Skeletal muscle satellite cell (primary cell): Measurements from ENCODE around the gene PLEKHA7.
"Not testable (repeated sequence)": the region's sequence is repeated elsewhere in the genome, so short reads cannot be mapped to it uniquely, and the experiment has no call there.

Source experiments
- H3K27me3 ChIP-seq: 2 replicates; pipeline ENCODE4 v1.7.0; 2013; ENCODE audit warnings: low read length; ENCODE audit not compliant: control insufficient read depth, insufficient read depth
- H3K36me3 ChIP-seq: 2 replicates; pipeline ENCODE4 v1.7.0; 2013; ENCODE audit warnings: mild to moderate bottlenecking, control low read depth, low read length; ENCODE audit not compliant: insufficient read depth
- H3K4me1 ChIP-seq: 2 replicates; pipeline ENCODE4 v1.7.0; 2013; ENCODE audit warnings: low read length; ENCODE audit not compliant: control insufficient read depth, insufficient read depth
- H3K4me2 ChIP-seq: 2 replicates; pipeline ENCODE4 v1.7.0; 2013; ENCODE audit warnings: mild to moderate bottlenecking, low read length
- H3K4me3 ChIP-seq: 2 replicates; pipeline ENCODE4 v1.7.0; 2013; ENCODE audit warnings: low read length
- H3K9ac ChIP-seq: 2 replicates; pipeline ENCODE4 v1.7.0; 2013; ENCODE audit warnings: mild to moderate bottlenecking, low read depth, low read length, moderate library complexity
- H3K9me3 ChIP-seq: replicated peaks from 2 replicates; pipeline ENCODE4 v1.7.0; 2013; ENCODE audit warnings: mild to moderate bottlenecking, control low read depth, low read length

The PLEKHA7 gene

DNA sequence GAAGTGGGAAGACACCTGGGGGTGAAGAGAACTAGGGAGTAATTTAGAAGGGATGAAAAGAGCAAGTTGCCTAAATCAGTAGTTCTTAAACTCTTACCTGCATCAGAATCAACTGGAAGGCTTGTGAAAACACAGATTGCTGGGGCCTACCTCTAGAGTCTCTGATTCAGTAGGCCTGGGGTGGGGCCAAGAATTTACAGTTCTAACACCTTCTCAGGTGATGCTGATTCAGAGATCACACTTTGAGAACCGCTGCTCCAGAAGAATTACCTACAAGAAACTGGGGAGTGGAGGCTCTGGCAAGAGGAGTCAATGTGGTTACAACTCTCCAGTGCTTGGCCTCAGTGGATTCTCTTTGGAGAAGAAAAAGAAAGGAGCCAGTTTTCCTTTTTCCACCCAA lies 147.1 kb downstream of the PLEKHA7 start:
- Histone ChIP-seq H3K36me3 (no peaks in the 10 kb centered on the region), H3K4me2 (no peak overlapping the region), H3K4me1 (peaks cover 4% of the 10 kb centered on the region), H3K9ac (no peak overlapping the region), H3K4me3 (no peak overlapping the region), H3K9me3 (no peaks in the 10 kb centered on the region), H3K27me3 (no peaks in the 10 kb centered on the region)

DNA sequence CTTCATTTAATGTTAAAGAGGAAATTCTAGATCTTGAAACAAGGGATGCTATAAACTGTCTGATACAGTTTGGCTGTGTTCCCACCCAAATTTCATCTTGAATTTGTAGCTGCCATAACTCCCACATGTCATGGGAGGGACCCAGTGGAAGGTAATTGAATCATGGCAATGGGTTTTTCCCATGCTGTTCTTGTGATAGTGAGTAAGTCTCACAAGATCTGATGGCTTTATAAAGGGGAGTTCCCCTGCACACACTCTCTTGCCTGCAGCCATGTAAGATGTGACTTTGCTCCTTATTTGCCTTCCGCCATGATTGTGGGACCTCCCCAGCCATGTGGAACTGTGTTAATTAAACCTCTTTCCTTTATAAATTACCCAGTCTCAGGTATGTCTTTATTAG lies 149.8 kb downstream of the PLEKHA7 start:
- not testable (repeated sequence) for H3K36me3 ChIP-seq, H3K9me3 ChIP-seq, H3K4me3 ChIP-seq, H3K4me1 ChIP-seq, H3K4me2 ChIP-seq, H3K9ac ChIP-seq, H3K27me3 ChIP-seq

GRCh38 chr11:16863389-16863788 lies 150.8 kb downstream of the PLEKHA7 start:
- H3K4me1 ChIP-seq, result no peaks in the 10 kb centered on the region
- H3K27me3 ChIP-seq, result no peaks in the 10 kb centered on the region
- H3K4me2 ChIP-seq, result no peak overlapping the region
- no peak overlapping the region for H3K9ac ChIP-seq
- no peaks in the 10 kb centered on the region for H3K36me3 ChIP-seq
- no peak overlapping the region for H3K4me3 ChIP-seq
- H3K9me3 ChIP-seq, result no peaks in the 10 kb centered on the region

DNA sequence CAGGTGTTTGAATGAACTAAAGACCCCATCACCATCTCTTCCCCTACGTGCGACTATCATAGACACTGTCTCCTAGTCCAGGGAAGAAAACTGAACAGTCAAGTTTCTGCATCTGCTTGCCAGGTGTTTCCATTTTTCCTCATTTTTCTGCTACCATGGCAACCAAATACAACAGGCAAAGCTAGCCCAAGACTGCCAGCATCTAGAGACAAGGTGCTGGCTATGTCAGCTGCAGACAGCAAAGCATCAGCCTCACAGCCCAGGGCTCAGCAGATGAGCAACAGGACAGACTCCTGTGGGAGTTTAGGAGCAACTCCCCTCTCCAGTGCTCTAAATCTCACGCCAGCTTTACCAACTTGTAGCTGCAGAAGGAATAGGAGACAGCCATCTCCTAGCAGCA lies 151.5 kb downstream of the PLEKHA7 start:
- Histone ChIP-seq H3K9ac (no peak overlapping the region), H3K36me3 (no peaks in the 10 kb centered on the region), H3K9me3 (no peaks in the 10 kb centered on the region), H3K4me2 (no peak overlapping the region), H3K4me1 (no peaks in the 10 kb centered on the region), H3K27me3 (no peaks in the 10 kb centered on the region), H3K4me3 (no peak overlapping the region)

GRCh38 chr11:16861862-16862261 lies 152.4 kb downstream of the PLEKHA7 start:
- H3K4me1 ChIP-seq, result no peaks in the 10 kb centered on the region
- H3K9me3 ChIP-seq, result no peaks in the 10 kb centered on the region
- H3K4me2 ChIP-seq, result no peak overlapping the region
- no peaks in the 10 kb centered on the region for H3K36me3 ChIP-seq
- no peak overlapping the region for H3K4me3 ChIP-seq
- H3K27me3 ChIP-seq, result no peaks in the 10 kb centered on the region
- no peak overlapping the region for H3K9ac ChIP-seq

GRCh38 chr11:16860617-16861016 lies 153.6 kb downstream of the PLEKHA7 start:
- Histone ChIP-seq H3K27me3 (no peaks in the 10 kb centered on the region), H3K9ac (no peak overlapping the region), H3K9me3 (no peaks in the 10 kb centered on the region), H3K4me1 (no peaks in the 10 kb centered on the region), H3K36me3 (no peaks in the 10 kb centered on the region), H3K4me2 (no peak overlapping the region), H3K4me3 (no peak overlapping the region)

DNA sequence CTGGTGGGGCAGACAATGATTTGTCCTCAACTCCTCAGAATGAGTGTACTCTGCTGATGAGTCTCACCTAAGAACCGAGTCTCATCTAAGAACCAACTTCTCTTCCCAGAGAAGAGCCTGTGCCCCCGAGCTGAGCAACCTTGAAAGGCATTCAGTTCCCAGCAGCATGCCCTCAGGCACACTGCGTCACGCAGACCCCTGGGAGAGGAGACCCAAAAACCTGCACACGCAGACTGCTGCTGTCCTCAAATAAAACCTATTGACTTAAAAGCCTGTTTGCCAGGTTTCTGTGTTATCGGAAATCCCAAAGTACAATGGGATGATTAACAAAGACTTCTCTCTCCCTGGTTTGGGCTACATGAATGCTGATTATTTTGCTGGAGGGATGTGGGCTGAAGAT lies 154.6 kb downstream of the PLEKHA7 start:
- Histone ChIP-seq H3K36me3 (no peaks in the 10 kb centered on the region), H3K4me2 (no peak overlapping the region), H3K9ac (no peak overlapping the region), H3K4me1 (no peaks in the 10 kb centered on the region), H3K4me3 (no peak overlapping the region), H3K27me3 (no peaks in the 10 kb centered on the region), H3K9me3 (no peaks in the 10 kb centered on the region)

GRCh38 chr11:16857186-16857585 lies 157.0 kb downstream of the PLEKHA7 start:
- no peaks in the 10 kb centered on the region for H3K36me3 ChIP-seq
- no peak overlapping the region for H3K4me2 ChIP-seq
- no peaks in the 10 kb centered on the region for H3K27me3 ChIP-seq
- no peak overlapping the region for H3K9ac ChIP-seq
- no peak overlapping the region for H3K4me3 ChIP-seq
- no peaks in the 10 kb centered on the region for H3K4me1 ChIP-seq
- H3K9me3 ChIP-seq, result no peaks in the 10 kb centered on the region

- no peak overlapping the region for H3K4me2 ChIP-seq
- no peak overlapping the region for H3K9ac ChIP-seq
- H3K4me1 ChIP-seq, result no peaks in the 10 kb centered on the region
- H3K27me3 ChIP-seq, result no peaks in the 10 kb centered on the region
- no peak overlapping the region for H3K4me3 ChIP-seq
- no peaks in the 10 kb centered on the region for H3K9me3 ChIP-seq
- no peaks in the 10 kb centered on the region for H3K36me3 ChIP-seq
Observed at GRCh38 chr11:16856022-16856471, 158.2 kb downstream of the PLEKHA7 start.

DNA sequence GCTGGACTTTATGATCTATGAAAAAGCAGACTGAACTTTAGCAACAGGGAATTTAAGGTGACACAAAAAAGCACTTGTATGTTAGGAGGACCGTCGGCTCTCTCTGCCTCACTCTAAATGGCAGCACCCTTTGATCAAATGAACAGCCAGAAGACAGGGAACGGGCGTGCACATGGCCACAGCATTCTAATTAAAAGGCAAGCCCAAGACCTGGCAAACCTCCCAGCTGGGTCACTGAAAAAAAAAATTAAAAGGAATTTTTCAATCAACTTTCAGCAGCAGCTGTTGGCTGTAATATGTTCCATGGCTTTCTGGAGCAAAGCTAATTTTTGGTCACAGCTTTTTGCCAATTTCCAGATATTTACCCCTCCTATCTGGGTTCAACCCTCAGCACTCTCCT lies 159.2 kb downstream of the PLEKHA7 start:
- Histone ChIP-seq H3K9me3 (no peaks in the 10 kb centered on the region), H3K4me3 (no peak overlapping the region), H3K4me2 (no peak overlapping the region), H3K4me1 (no peaks in the 10 kb centered on the region), H3K36me3 (no peaks in the 10 kb centered on the region), H3K9ac (no peak overlapping the region), H3K27me3 (no peaks in the 10 kb centered on the region)

- H3K9ac ChIP-seq, result no peak overlapping the region
- no peaks in the 10 kb centered on the region for H3K9me3 ChIP-seq
Observed at GRCh38 chr11:16853859-16854258, 160.4 kb downstream of the PLEKHA7 start.

GRCh38 chr11:16853266-16853665 lies 160.9 kb downstream of the PLEKHA7 start:
- Histone ChIP-seq H3K27me3 (no peaks in the 10 kb centered on the region), H3K4me2 (no peak overlapping the region), H3K4me3 (no peak overlapping the region), H3K9ac (no peak overlapping the region), H3K9me3 (no peaks in the 10 kb centered on the region), H3K4me1 (no peaks in the 10 kb centered on the region), H3K36me3 (no peaks in the 10 kb centered on the region)

More at GRCh38 chr11:16853859-16854258, 160.4 kb downstream of the PLEKHA7 start:
- Histone ChIP-seq H3K4me1 (no peaks in the 10 kb centered on the region), H3K4me2 (no peak overlapping the region), H3K4me3 (no peak overlapping the region), H3K36me3 (no peaks in the 10 kb centered on the region), H3K27me3 (no peaks in the 10 kb centered on the region)
